ENCODE data around the gene RBPJL.
A peak's percentile ranks its signal among the peaks of the same experiment; 100 is the strongest.
"Not testable (repeated sequence)": the region's sequence is repeated elsewhere in the genome, so short reads cannot be mapped to it uniquely, and the experiment has no call there.

Gene RBPJL

DNA sequence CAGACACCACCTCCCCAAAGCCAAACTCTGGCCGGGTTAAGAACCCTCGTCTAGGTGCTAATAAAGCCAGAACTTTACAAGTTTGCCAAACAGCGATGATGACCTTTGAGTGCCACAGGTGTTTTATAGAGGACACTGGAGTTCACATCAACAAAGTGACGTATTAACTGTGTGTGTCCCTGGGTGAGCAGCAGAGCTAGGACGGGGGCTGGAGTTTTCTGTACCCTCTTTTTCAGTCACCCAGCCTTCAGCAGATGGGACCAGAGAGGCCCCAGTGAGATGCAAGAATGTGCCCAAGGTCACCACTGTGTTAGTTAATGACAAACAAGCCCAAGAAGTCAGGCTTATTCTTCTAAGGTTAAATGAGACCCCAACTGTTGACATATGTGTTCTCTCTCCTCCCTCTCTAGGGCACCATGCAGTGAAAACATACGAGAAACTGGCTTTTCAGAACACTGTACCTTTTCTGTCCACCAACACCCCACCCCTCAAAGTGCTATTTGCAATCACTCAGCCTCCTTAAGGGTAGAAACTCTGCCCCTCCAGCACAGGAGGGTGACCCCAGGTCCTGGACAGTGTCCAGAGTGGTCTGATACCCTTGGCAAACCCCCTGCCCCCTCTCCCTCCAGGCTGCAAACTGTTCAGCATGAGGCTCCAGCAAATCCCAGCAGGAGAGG is 36.4 kb downstream of the RBPJL start:
- DNase-seq (ENCODE audit: low read depth in 2 of 2): no peak

- no peak for DNase-seq (ENCODE audit: low read depth in 2 of 2)
Observed at GRCh38 chr20:45343532-45344167, 37.0 kb downstream of the RBPJL start.

- no peak for DNase-seq (ENCODE audit: low read depth in 2 of 2)
Observed at GRCh38 chr20:45344168-45344860, 37.7 kb downstream of the RBPJL start.

- no peak for DNase-seq (ENCODE audit: low read depth in 2 of 2)
Observed at GRCh38 chr20:45345104-45345936, 38.7 kb downstream of the RBPJL start.

GRCh38 chr20:45346291-45346718 is 39.7 kb downstream of the RBPJL start:
- no peak for DNase-seq (ENCODE audit: low read depth in 2 of 2)

GRCh38 chr20:45346851-45347250 is 40.2 kb downstream of the RBPJL start:
- no peak for DNase-seq (ENCODE audit: low read depth in 2 of 2)

DNA sequence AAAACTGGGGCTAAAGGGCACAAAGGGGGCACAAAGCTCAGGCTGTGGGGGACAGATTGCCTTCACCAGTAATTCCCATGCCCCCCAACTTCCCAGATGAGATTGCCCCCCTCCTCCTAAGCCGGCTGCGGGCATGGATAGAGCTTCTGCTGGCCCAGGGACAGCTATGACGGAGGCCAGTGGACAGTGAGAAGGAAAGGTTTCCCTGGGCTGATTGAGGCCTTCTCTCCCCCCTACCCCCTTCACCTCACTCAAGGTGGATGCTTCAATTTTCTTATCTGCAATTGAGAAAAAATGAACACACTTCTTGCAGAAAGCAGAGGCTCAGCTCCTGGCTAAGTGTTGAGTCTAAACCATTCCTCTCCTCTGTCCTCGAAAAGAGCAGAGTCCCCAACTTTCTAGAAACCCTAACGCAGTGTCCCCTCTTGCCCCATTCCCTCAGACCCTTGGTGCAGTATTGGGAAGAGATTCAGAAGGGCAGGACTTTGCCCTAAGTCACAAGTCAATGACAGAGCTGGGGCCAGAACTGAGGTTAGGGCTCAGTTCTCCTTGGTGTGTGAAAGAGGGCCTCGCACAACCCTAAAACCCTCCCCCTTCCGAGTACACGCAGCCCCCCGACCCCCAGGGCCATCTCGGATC is 40.8 kb downstream of the RBPJL start:
- DNase-seq (ENCODE audit: low read depth in 2 of 2): no peak

GRCh38 chr20:45347936-45348778 is 41.5 kb downstream of the RBPJL start, which contains the start of gene SDC4:
Gene SDC4, minus strand, starts transcription at chr20:45348424. Its CDS starts 40 bp downstream, at chr20:45348384.
- peak; percentile 53 to 66 for DNase-seq (ENCODE audit: low read depth in 2 of 2)

- DNase-seq (ENCODE audit: low read depth in 2 of 2): no peak
Observed at GRCh38 chr20:45350217-45350616, 43.6 kb downstream of the RBPJL start.

DNA sequence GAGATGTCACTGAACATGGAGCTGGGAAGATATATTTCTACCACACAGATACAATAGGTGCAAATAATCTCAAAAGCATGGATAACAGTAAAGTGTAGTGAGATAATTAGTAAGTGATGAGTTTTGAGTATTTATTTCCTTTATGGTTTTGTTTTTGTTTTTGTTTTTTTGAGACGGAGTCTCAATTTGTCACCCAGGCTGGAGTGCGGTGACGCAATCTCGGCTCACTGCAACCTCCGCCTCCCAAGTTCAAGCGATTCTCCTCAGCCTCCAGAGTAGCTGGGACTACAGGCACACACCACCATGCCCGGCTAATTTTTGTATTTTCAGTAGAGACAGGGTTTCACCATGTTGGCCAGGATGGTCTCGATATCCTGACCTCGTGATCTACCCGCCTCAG is 44.2 kb downstream of the RBPJL start:
- DNase-seq (ENCODE audit: low read depth in 2 of 2): not testable (repeated sequence)

- DNase-seq (ENCODE audit: low read depth in 2 of 2): no peak
Observed at GRCh38 chr20:45352729-45353128, 46.1 kb downstream of the RBPJL start.

GRCh38 chr20:45353746-45354145 is 47.1 kb downstream of the RBPJL start:
- DNase-seq (ENCODE audit: low read depth in 2 of 2): no peak

DNA sequence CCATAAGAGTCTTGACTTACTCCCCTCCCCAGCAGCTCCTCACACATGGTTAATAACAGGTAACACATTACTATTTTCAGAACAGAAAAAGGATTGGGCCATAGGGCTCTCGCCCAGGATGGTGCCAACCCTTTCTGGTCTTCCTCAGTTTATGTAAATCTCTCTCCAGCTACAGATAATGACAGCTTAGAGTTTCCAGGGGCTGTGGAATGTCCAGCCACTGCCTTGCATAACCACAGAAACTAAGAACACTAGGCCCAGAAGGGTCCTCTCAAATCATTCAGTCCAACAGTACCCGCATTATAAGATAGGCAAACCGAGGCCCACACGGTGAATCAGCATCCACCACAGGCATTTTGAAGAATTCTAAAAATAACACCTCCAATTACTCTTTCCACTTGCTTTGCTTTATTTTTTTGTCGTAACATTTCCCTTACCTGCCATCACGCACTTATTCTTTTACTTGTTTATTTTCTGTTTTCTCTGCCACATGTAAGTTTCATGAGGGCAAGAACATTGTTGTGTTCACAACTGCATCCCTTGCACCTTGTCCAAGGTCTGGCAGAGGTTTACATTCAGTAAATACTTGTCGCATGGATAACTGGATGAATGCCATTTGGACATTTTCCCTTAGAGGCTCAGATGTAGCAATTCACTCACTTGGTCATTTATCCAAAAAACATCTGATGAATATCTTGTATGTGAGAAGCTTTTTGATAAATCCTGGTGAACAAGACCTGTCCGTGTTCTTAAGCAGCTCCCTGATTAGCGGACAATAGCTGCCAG is 48.0 kb downstream of the RBPJL start:
- DNase-seq (ENCODE audit: low read depth in 2 of 2): peak in 1 of 2 donors; percentile 28

- no peak for DNase-seq (ENCODE audit: low read depth in 2 of 2)
Observed at GRCh38 chr20:45355209-45356084, 48.8 kb downstream of the RBPJL start.

GRCh38 chr20:45358282-45359068 is 51.8 kb downstream of the RBPJL start:
- no peak for DNase-seq (ENCODE audit: low read depth in 2 of 2)

DNA sequence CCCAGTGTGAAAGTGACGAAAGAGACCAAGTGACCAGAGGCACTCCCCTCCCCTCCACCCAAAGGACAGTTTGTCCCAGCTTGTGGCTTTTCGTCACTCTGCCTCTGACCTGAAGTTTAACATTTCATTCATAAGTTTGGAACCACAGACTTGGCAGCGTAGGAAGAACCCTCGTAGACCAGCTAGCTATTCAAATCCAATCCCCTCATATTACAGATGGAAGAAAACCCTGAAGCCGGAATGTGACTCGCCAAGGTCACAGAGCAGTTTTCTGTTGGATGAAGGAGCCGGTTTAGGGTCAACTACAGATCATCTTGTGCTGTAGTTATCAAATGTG is 52.4 kb downstream of the RBPJL start:
- no peak for DNase-seq (ENCODE audit: low read depth in 2 of 2)

GRCh38 chr20:45359406-45360148 is 52.9 kb downstream of the RBPJL start:
- no peak for DNase-seq (ENCODE audit: low read depth in 2 of 2)
